ENCODE measurements around the gene MTFR2.

The MTFR2 gene

DNA sequence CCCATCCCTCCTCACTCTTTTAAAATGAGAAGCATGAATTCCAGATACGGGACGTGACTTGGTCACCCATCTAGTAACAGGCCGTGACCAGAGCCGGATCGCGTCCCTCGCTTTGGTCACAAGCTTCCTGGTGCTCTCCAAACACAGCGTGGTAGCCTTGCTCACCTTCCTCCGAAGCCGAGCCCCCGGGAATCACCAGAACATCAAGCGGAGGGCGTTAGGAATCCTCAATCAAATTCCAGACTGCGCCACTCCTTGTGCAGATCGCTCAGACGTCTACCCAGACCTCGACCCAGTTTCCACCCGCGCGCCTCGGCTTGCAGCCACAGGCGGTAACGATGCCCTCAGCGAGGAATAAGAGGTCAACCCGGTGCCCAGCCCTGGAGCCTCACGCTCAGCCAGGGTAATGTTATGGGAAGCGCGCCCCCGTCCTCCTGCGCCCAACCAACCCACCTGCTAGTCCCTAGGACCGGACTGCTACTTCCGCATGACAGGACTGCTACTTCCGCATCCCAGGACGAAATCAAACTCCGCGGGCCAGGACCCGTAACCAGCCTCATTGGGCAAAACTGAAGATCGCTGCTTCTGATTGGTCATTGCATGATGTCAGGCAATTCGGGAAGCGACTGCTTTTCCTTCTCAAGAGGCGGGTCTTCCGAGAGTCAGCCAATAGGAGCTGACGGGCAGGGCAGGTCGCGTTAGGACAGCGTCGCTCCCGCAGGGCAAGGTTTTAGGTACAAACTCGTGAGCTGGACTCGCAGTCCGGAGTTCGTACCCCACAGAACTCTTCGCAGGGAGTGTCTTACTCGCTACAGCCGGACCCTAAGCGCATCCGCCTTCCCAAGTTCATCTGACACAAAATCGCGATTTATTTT lies at the start of gene MTFR2:
MTFR2 (minus strand) TSS at position 501 of the 875 bp plus-strand sequence. CDS start 1,212 bp downstream, outside the sequence.
- DNase-seq: peak; percentile 93

DNA sequence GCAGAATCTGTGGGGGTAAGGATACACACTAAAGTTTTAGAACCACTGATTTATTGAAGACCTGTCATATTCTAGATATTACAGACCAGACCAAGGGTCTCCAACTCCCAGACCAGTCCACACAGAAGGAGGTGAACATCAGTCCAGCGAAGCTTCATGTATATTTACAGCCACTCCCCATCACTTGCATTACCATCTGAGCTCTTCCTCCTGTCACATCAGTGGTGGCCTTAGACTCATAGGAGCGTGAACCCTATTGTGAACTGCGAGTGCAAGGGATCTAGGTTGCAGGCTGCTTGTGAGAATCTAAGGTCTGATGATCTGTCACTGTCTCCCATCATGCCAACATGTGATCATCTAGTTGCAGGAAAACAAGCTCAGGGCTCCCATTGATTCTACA lies 44.5 kb upstream of the MTFR2 start:
- no peak for DNase-seq

DNA sequence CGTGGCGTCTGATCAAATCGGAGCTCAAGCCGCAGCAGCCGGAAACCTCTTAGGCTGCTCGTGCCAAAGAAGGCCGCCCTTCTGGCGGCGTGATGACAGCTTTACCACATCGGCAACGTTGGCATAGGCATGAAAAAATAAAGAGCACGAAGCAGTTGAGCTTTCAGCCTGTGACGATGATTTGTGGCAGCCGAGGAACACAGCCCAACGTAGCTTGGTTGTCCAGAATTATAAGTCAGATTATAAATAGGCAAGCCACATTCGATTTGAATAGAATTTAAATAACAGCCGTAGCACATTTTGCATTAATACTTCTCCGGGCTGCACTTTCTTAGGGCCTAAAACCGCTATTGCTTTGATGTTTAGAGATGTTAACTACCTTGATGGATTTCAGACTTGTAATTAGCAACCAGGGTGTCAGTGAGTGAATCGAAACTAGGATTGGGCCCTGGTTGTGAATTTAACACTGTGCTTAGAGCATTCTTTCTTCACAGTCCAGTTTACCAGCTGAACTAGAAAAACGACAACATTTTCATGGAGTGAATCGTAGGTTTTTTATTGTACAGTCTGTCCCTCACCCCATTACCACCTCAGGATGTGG lies 40.4 kb upstream of the MTFR2 start:
- DNase-seq: peak; percentile 80

DNA sequence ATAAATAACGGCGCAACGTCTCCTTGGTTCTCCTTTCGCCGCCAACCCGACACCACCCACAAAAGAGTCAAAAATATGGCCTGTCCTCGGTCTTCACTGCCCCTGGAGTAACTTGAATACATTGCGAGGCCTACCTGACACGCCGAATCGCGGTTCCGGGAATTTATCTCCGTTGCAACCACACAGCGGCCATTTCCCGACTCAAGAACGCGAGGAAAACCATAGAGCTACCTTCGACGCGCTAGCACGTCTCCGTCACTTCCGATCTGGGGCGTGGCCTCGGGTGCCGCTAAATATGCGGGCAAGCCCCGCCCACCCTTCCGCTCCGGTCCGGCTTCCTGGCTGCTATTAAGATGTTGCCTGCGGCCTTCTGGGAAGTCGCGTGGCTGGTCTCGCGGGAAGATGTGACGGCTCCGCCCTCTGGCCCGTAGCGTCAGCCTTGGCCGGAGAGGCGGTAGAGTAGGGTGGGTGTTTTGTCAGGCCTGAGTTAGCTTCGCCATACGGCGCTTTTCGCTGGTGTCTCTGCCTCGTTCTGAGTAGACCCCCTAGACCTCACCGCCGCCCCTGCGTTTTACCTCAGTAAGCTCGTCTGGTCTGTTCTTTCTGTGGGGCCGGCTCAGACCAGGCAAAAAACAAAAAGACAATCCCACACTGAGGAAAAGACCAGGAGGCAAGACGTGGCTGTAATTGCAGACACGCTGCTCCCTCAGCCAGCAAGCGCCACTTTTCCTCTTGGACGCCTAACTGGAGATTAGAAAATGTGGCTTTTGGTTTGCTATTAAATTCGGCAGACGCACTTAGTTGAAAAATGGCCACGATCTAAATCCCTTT lies 39.7 kb upstream of the MTFR2 start, which contains the start of gene BCLAF1:
BCLAF1 (minus strand) TSS at position 268 of the 831 bp plus-strand sequence. CDS start 9,980 bp downstream, outside the sequence.
- DNase-seq: peak; percentile 99

DNA sequence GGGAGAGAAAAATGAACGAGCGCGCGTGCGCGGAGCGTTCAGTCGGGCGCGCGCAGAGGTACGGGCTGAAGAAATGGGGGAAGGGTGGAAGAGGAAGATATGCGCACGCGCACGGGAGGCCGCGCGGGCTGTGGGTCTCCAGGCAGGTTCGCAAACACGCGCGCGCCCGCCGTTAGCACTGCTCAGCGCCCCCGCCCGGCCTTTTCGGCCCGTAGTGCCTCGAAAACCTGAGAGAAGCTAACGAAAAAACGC lies 39.1 kb upstream of the MTFR2 start:
- DNase-seq: peak; percentile 96

DNA sequence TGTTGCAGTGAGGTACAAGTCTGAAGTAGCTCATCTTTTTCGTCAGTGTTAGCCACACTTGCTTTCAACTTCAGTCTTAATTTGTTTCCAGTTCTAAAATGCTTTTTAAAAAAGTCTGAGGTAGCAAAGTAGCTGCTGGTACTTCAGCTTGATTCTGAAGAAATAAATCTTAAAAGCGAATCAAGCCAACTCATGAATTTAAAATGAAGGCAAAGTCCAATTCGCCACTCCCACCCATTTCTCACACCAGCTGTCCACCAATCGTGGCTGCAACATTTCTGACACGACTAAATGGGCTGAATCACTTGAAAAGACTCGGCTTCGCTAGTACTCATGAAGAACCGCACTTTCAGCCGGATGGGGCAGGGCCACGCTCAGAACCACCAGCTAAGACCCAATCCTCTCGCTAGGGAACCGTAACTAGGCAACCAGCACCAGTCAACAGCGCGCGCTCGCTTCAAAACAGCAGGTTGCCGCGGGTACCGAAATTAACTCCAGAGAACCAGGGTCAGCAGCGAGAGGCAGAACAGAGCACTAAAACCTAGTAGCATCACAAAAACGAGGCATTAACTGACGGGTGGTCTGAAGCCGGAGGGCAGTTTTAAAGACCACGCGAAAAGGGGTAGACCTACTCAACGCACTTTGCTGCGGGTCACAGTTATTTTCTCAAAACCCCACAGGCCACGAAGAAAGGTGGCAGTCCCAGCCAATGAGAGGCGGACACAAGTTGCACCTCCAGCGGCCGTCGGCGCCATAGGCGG lies 38.6 kb upstream of the MTFR2 start:
- peak; percentile 88 for DNase-seq

DNA sequence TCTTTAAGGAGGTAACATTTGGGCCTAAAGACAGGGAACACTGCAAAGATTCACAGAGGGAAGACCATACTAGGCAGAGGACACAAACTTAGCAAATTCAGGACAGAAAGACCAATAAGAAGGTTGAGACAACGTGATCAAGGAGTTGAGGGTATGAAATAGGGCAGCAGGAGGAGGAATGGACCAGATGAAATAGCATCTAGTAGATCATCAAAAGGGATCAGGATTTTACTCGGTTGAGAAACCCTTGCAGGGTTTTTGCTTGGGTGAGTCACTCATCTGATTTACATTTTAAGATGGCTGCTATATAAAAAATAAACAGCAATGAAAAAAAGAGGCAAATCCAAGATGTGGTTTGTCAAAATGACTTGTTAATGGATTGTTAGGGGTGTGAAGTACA lies 34.8 kb upstream of the MTFR2 start:
- DNase-seq: no peak

DNA sequence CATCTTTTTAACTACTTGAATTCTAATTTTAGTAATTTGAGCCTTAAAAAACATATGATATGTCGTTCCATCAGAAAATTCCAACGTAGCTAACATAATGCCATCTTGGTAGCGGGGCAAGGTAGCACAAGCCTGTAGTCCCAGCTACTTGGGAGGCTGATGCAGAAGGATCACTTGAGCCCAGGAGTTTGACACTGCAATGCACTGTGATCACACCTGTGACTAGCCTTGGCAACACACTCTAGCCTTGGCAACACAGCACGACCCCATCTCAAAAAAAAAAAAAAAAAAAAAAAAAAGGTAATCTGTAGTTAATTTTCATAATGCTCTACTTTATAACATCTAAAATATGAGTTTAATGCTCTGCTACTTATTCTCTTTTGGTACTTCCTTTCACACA lies 32.8 kb upstream of the MTFR2 start:
- no peak for DNase-seq

DNA sequence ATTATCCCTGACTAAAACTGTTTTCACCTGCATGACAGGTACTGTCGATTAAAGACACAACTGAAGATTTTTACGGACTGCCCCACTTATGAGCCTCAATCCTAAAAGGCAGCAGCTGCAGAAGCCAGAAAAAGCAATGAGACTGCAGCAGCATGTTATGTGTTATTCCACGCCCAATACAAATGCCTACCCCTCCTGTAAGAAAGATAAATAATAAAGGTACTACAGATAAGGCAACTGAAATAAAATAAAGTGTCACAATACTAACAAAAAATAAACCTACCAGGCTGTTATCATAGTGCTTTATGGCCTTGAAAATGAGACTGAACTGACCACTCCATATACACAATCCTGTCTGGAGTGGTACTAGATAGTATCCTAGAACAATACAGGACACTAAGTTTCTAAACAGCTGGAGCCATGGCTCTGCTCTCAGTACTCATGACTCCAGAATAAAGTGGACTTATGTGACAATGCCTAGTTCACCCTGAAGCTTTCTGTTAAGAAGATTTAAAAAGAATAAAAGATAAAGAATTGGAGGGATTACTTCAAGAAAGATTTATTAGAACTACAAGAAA lies 30.0 kb upstream of the MTFR2 start:
- DNase-seq: no peak

DNA sequence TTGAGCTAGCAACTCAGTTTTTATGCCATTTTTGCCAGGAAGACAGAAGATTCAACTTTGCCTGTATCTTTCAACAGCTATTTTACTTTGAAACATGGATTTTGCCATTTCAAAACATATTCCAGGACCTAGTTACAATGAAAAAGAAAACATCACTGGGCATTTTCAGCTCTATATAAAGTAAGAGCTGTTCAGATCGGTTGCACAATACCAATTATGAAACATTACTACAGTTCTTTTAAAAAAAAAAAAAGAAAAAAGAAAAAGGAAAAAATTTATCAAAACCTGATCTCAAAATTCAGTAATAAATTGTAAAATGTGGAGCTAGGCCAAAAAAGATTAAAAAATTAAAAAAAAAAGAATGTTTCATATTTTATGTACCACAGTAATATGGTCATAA lies 24.0 kb upstream of the MTFR2 start:
- DNase-seq: no peak

DNA sequence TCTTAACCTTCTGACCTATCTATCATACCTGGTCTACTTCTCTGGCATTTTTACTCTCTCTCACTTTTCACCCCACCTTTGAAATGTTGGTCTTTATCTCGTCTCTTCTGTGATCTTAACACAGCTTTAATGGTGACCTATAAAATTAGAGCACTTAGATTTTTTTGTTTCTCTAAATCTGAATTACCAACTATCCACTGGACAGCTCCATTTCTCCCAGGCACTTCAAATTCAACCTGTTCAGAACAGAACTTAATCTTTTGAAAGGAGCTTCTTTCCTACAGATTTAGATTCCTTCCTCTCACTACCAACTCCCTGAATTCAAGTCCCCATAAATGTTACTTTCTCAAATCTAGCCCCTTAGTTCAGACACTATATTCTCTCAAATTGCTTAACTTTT lies 15.0 kb upstream of the MTFR2 start:
- DNase-seq: no peak

DNA sequence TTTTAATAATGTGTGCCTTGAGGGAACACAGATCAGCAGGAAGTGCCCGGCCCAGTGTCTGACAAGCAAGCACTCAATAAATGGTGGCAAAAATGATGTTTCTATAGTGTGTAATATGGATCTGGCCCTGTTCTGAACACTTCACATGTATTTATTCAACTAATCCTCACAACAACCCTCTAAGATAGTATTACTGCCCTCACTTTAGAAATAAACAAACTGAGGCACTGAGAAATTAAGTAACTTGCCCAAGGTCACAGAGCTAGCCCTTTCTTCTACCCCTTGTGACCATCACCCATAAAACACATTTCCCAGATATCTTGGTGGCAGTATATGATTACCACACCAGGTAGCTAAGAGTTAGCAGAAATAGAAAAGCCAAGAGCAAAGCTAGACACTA lies 12.8 kb upstream of the MTFR2 start:
- no peak for DNase-seq

DNA sequence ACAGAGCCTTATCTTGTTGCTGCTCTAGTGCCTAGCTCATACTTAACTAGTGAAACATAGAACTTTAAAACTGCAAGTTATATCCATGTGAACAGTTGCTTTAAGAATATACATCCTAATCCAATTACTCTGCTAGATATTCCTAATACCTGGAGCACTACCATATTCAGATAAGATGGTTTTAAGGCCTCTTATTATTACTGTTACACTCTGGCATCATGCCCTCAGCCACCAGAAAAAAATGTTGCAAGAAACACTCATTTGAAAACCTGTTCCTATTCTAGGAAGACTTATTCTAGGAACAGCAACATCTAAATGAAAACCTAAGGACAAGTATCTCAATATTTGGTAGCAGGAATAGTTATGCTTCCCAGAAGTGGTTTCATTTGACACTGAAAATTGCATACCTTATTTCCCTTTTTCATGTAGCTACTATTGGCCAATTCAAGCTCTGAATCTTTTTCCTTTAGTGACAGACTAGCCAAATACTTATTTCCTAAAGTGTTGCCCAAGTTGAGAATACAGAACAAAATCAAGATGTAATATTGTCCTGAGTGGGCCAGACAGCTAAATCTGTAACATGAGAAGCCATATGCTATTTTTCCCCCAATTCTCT lies 4.8 kb upstream of the MTFR2 start:
- no peak for DNase-seq

DNA sequence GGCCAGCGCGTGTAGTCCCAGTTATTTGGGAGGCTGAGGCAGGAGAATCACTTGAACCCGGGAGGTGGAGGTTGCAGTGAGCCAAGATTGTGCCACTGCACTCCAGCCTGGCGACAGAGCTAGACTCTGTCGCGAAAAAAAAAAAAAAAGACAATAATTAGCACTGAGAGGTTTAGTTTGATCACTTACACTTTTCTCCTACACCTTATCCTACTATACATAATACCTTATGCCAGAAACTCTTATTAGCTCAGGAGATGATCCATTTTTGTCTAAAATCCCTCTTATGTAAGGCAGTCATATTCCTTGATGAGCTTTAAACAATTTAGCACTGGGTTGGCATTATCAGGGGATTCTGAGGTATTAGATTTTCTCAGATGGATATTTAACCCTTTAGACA lies 3.6 kb upstream of the MTFR2 start:
- no peak for DNase-seq

DNA sequence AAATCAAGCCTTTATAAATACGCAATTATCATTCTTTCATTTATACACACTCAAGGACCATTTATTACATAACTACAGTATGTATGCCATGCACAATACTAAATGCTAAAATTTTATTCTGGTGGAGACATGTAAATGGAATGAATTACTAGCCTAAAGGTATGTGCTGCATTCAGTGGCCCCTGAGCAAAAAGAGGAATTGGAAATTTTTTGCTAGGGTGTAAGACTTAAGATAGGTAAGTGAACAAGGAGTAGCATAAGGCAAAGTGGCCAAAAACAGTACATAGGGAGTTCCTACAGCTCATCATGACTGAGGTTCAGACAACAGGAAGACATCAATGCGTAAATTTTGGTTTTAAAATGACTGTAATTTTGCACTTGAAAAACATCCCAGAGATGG lies 2.3 kb upstream of the MTFR2 start:
- DNase-seq: no peak

DNA sequence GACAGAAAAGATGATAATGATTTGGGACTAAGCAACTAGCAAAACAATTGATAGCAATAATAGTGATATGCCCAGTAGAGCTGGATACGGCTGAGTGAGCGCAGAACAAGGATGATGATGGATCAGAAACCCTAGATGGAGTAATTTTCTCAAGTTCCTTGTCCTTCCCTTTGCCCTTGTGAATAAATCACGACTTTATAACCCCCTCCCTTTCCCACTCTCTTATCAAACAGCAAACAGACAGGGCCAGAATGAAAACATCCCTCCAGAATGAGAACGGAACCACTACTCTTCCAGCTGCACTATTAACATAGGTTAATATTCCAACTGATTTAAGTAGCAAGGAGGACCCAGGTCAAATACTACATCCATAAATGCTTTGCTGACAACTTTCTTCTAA lies 1.3 kb upstream of the MTFR2 start:
- no peak for DNase-seq

DNA sequence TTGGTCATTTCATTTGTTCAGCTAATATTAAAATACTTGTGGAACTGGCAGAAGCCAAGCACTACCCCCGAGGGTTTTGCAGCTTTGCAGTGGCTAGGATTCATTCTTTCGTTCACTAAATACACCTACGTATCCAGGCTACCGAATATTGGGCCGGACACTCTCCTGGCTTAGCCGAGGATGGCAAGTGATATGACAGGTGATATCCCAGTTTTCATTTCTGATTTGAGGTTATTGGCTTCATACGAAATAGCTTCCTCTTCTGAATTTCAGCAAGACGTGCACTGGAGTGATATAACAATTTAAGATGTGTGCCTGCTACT lies 536 bp upstream of the MTFR2 start:
- DNase-seq: no peak

DNA sequence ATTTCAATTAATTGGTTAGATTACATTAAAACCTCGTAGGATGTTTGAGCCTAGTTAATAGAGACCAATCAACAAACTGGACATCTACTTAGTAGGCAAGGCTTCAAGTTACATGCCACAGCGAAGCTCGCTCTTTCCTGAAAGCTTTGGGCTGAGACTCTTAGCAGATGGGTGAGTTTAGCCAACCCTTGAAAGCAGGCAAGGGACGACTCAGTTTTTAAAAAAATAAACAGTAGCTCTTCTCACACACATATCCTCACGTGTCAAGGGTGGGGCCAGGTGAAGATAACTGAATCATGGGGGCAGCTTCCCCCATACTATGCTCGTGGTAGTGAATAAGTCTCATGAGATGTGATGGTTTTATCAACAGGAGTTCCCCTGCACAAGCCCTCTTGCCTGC lies 775 bp downstream of the MTFR2 start:
- DNase-seq: no peak

DNA sequence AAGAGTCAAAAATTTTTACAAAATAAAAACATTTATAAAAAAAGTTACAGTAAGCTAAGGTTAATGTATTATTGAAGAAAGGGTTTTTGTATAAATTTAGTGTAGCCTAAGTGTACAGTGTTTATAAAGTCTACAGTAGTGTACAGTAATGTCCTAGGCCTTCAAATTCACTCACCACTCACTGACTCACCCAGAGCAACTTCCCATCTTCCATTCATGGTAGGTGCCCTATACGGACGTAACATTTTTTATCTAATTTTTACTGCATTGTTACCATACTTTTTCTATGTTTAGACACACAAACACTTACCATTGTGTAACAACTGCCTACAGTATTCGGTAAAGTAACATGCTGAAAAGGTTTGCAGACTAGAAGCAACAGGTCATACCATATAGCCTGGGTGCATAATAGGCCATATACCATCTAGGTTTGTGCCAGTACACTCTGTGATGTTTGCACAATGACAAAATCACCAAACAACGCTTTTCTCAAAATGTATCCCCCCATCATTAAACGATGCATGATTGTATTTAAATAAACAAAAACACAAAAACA lies 6.0 kb downstream of the MTFR2 start:
- no peak for DNase-seq

DNA sequence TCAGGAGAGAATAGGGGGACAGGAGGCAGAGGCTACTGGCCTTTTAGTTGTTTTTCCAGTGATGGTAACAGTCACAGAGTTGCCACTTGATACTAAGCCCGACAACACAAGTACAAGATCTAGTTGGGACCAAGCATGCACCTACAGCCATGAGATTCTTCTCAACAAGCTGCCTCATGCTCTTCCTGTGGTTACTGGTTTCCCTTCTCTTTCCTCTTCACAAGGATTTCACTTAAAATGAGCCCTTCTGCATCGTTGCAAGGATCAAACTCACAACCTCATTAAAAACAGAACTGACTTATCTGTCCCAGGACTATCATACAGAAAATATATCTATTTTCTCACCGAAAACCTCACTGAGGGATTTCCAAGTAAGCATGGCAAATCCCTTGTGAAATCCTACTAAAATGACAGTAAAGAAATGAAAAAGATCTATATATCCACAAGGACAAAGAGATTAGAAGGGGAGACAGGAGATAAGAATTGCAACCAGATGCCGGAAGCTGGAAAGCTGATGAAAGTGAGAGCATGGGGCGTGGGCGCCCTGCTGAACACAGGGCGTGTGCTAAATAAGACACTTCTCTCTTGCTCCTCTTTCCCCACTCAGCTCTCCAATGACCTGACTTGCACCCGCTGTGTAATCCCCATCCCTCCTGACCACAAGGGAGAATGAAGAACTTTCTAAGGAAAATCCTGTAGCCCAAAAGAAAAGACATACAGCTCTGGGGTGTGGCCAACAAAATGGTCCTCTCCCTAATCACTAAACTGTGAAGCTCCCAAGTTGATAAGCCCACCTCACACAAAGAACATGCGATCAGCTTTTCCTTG lies 13.4 kb downstream of the MTFR2 start:
- DNase-seq: no peak

DNA sequence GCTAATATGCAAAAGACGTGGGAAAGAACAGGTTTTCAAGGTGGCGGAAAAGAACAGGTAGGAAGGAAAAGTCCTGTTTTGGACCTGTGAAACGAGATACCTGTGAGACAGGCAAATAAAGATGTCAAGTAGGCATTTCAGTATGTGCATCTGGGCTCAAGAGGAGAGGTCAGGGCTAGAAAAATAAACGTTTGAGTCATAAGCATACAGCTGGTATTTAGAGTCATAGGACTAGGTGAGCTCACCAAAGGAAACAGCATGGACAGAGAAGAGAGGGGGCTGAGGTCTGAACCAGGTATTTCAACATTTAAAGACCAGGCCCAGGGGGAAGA lies 14.9 kb downstream of the MTFR2 start:
- DNase-seq: no peak

Data from activated CD4-positive, alpha-beta T cell treated with anti-CD3 and anti-CD28 coated beads for 48 hours (primary cell).